Measurements from ENCODE around the gene RPL13A.

- TF ChIP-seq TAF1 (IDR thresholded peaks at IDR 0.05; ENCODE audit: borderline replicate concordance, insufficient read depth, low read length) (no peak), REST (IDR thresholded peaks at IDR 0.05; ENCODE audit: insufficient read depth in 1 of 2, low read depth in 2 of 2, low read length in 2 of 2) (no peak)
Observed at GRCh38 chr19:49441210-49441959, 46.0 kb upstream of the RPL13A start, which contains the start of gene SLC17A7.
